Liver (tissue), 9 donors: Measurements from ENCODE around the gene PAQR3. TPM values are rescaled to one million over a fixed set of nuclear protein-coding genes. Genes with fewer than 3 reads are reported as not detected.

ENCODE experiments used
- DNase-seq: peaks from one replicate; pipeline ENCODE4 v3.0.0-alpha.2; 2017; ENCODE audit warnings: low spot score
- H3K27ac ChIP-seq, 2 donors: one replicate each; pipeline ENCODE4 v1.7.0; 2013; ENCODE audit warnings: inconsistent platforms in 2 of 2, low read length in 2 of 2, control low read depth in 1 of 2, low read depth in 1 of 2, mild to moderate bottlenecking in 1 of 2
- H3K27me3 ChIP-seq, 4 donors: one replicate each; pipeline versions ENCODE4 v1.6.1 to v1.7.0; 2013; ENCODE audit warnings: low read length in 3 of 4, inconsistent platforms in 1 of 4, mild to moderate bottlenecking in 1 of 4, moderate library complexity in 1 of 4; ENCODE audit not compliant: control insufficient read depth in 4 of 4, insufficient read depth in 4 of 4
- H3K36me3 ChIP-seq, 4 donors: one replicate each; pipeline versions ENCODE4 v1.6.1 to v1.7.0; 2013; ENCODE audit warnings: low read length in 3 of 4, mild to moderate bottlenecking in 3 of 4, low read depth in 1 of 4, moderate library complexity in 1 of 4; ENCODE audit not compliant: control insufficient read depth in 4 of 4, insufficient read depth in 3 of 4
- H3K4me1 ChIP-seq, 4 donors: one replicate each; pipeline versions ENCODE4 v1.6.1 to v1.7.0; 2013; ENCODE audit warnings: low read length in 3 of 4, mild to moderate bottlenecking in 3 of 4, moderate library complexity in 1 of 4; ENCODE audit not compliant: control insufficient read depth in 4 of 4, insufficient read depth in 4 of 4
- H3K4me3 ChIP-seq, 3 donors: one replicate each; pipeline versions ENCODE4 v1.6.1 to v1.7.0; 2013; ENCODE audit warnings: low read length in 3 of 3, control low read depth in 1 of 3, low read depth in 1 of 3, mild to moderate bottlenecking in 1 of 3
- H3K9ac ChIP-seq, 2 donors: one replicate each; pipeline ENCODE4 v1.7.0; 2013; ENCODE audit warnings: low read length in 2 of 2, mild to moderate bottlenecking in 2 of 2, moderate library complexity in 2 of 2, control low read depth in 1 of 2, low read depth in 1 of 2
- H3K9me3 ChIP-seq, 4 donors: one replicate each; pipeline versions ENCODE4 v1.6.1 to v1.7.0; 2013; ENCODE audit warnings: low read length in 3 of 4; ENCODE audit not compliant: control insufficient read depth in 4 of 4
- ATF3 ChIP-seq: IDR thresholded peaks from 2 replicates; pipeline ENCODE4 v1.6.1; 2016; ENCODE audit warnings: antibody characterized with exemption
- EGR1 ChIP-seq, 2 donors: IDR thresholded peaks; 2 replicates each; pipeline ENCODE4 v1.6.1; 2016 to 2018; ENCODE audit warnings: antibody characterized with exemption in 2 of 2, low read depth in 2 of 2
- FOXA1 ChIP-seq: IDR thresholded peaks from 2 replicates; pipeline ENCODE4 v1.6.1; 2016; ENCODE audit warnings: antibody characterized with exemption
- FOXA2 ChIP-seq: IDR thresholded peaks from 2 replicates; pipeline ENCODE4 v1.6.1; 2016; ENCODE audit warnings: antibody characterized with exemption
- GABPA ChIP-seq, 2 donors: IDR thresholded peaks in 1 of 2; conservative IDR thresholded peaks in 1 of 2; 2 replicates each; pipeline ENCODE4 v1.6.1; 2016; ENCODE audit warnings: antibody characterized with exemption in 2 of 2, mild to moderate bottlenecking in 1 of 2, moderate library complexity in 1 of 2
- HNF4A ChIP-seq, 2 donors: conservative IDR thresholded peaks; 2 replicates each; pipeline ENCODE4 v1.6.1; 2016; ENCODE audit warnings: antibody characterized with exemption in 2 of 2, mild to moderate bottlenecking in 2 of 2
- HNF4G ChIP-seq: IDR thresholded peaks from 2 replicates; pipeline ENCODE4 v1.6.1; 2016; ENCODE audit warnings: antibody characterized with exemption
- JUND ChIP-seq, 2 donors: IDR thresholded peaks; 2 replicates each; pipeline ENCODE4 v1.6.1; 2016; ENCODE audit warnings: antibody characterized with exemption in 2 of 2
- MAX ChIP-seq: IDR thresholded peaks from 2 replicates; pipeline ENCODE4 v1.6.1; 2016; ENCODE audit warnings: antibody characterized with exemption
- NR2F2 ChIP-seq: IDR thresholded peaks from 2 replicates; pipeline ENCODE4 v1.6.1; 2016; ENCODE audit warnings: antibody characterized with exemption
- RAD21 ChIP-seq, 2 donors: IDR thresholded peaks; 2 replicates each; pipeline ENCODE4 v1.6.1; 2016; ENCODE audit warnings: antibody characterized with exemption in 2 of 2, mild to moderate bottlenecking in 2 of 2
- REST ChIP-seq: IDR thresholded peaks from 2 replicates; pipeline ENCODE4 v1.6.1; 2016; ENCODE audit warnings: antibody characterized with exemption, mild to moderate bottlenecking
- RXRA ChIP-seq, 2 donors: IDR thresholded peaks; 2 replicates each; pipeline ENCODE4 v1.6.1; 2017 to 2018; ENCODE audit warnings: antibody characterized with exemption in 2 of 2, mild to moderate bottlenecking in 1 of 2
- SP1 ChIP-seq: IDR thresholded peaks from 2 replicates; pipeline ENCODE4 v1.6.1; 2018; ENCODE audit warnings: antibody characterized with exemption, mild to moderate bottlenecking
- TAF1 ChIP-seq: conservative IDR thresholded peaks from 2 replicates; pipeline ENCODE4 v1.6.1; 2016; ENCODE audit warnings: antibody characterized with exemption, mild to moderate bottlenecking
- YY1 ChIP-seq: IDR thresholded peaks from 2 replicates; pipeline ENCODE4 v1.6.1; 2016; ENCODE audit warnings: antibody characterized with exemption, mild to moderate bottlenecking
- ZBTB33 ChIP-seq: IDR thresholded peaks from 2 replicates; pipeline ENCODE4 v1.6.1; 2016; ENCODE audit warnings: antibody characterized with exemption
- WGBS: extraction: QIAGEN DNeasy Blood & Tissue Kit; methylation state at CpG from one replicate; pipeline ENCODE4 v1.1.7; 2013; 5-methylcytosine and 5-hydroxymethylcytosine counted together
- polyA plus RNA-seq, 2 donors: library from polyadenylated mRNA; stranded (reverse) in 1 of 2; unstranded in 1 of 2; fragments of 200-250 nt in 1 of 2; fragments of >200 nt in 1 of 2; fragmentation: Nextera tagmentation in 1 of 2; extraction: Ambion mirVana in 1 of 2; gene quantifications; one replicate each; pipeline versions ENCODE4 v1.2.1 to v1.2.3, GENCODE V29; 2013 to 2015
- total RNA-seq, 2 donors: library from RNA; depleted of rRNA; stranded (reverse); fragments of >200 nt; gene quantifications; one replicate each; pipeline ENCODE4 v1.2.3, GENCODE V29; 2014
- TF ChIP-seq, protein P1 (sequence below): fragments of 150-350 bp; IDR thresholded peaks from 2 replicates; pipeline ENCODE4 v1.5.1; 2017; ENCODE audit warnings: improper control_type of control experiment, low read depth, low read length; ENCODE audit not compliant: missing input control
- donor health status: healthy.
- donor health status: healthy.
- donor health status: healthy.
- donor health status: healthy.
- donor health status: healthy.

PAQR3 gene
- total and polyA plus RNA-seq, 4 donors, result 2.8 to 8.3 (median 5.6) TPM

DNA sequence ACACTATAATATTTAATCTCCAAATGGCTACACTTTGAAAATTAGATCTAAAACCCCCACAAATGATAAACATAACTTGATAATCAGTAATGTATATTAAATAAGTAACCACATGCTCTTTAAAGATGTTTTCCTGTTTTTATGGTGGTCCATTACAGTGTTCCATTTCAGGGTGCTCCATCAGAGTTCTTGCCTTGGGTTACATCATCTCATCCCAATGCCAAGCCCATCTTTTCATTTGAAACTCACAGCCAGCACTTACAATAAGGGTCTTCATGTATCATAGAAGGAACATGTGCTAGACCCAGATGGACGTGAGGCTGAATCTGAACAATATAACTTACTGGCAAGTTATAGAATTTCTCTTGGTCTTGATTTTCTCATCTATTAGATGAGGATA lies 10.5 kb upstream of the PAQR3 start (continued):
- TF ChIP-seq, protein P1, sequence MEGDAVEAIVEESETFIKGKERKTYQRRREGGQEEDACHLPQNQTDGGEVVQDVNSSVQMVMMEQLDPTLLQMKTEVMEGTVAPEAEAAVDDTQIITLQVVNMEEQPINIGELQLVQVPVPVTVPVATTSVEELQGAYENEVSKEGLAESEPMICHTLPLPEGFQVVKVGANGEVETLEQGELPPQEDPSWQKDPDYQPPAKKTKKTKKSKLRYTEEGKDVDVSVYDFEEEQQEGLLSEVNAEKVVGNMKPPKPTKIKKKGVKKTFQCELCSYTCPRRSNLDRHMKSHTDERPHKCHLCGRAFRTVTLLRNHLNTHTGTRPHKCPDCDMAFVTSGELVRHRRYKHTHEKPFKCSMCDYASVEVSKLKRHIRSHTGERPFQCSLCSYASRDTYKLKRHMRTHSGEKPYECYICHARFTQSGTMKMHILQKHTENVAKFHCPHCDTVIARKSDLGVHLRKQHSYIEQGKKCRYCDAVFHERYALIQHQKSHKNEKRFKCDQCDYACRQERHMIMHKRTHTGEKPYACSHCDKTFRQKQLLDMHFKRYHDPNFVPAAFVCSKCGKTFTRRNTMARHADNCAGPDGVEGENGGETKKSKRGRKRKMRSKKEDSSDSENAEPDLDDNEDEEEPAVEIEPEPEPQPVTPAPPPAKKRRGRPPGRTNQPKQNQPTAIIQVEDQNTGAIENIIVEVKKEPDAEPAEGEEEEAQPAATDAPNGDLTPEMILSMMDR, result no peak
- no peak for TF ChIP-seq FOXA2
- TF ChIP-seq ATF3, result no peak
- no peak for TF ChIP-seq ZBTB33
- no peak for TF ChIP-seq HNF4G
- TF ChIP-seq HNF4A (conservative IDR thresholded peaks at IDR 0.05), result no peak
- TF ChIP-seq GABPA (IDR thresholded peaks at IDR 0.05 in 1 of 2, conservative IDR thresholded peaks at IDR 0.05 in 1 of 2), result no peak
- no peak for TF ChIP-seq TAF1
- TF ChIP-seq RAD21 (IDR thresholded peaks at IDR 0.05), result no peak
- no peak for TF ChIP-seq EGR1 (IDR thresholded peaks at IDR 0.05; ENCODE audit: low read depth in 2 of 2)

- Histone ChIP-seq H3K36me3 (no peaks in the 10 kb centered on the region), H3K27me3 (peaks cover 0 to 4% (median 0%) of the 10 kb centered on the region in 4 donors)
- TF ChIP-seq RAD21 (IDR thresholded peaks at IDR 0.05) (no peak), TAF1 (no peak), FOXA2 (no peak), NR2F2 (no peak), ZBTB33 (no peak), EGR1 (IDR thresholded peaks at IDR 0.05; ENCODE audit: low read depth in 2 of 2) (no peak), SP1 (no peak), JUND (IDR thresholded peaks at IDR 0.05) (no peak), MAX (no peak), YY1 (no peak), REST (no peak), GABPA (IDR thresholded peaks at IDR 0.05 in 1 of 2, conservative IDR thresholded peaks at IDR 0.05 in 1 of 2) (no peak), RXRA (IDR thresholded peaks at IDR 0.05) (no peak), FOXA1 (no peak), HNF4G (no peak), HNF4A (conservative IDR thresholded peaks at IDR 0.05) (no peak)
Measured at GRCh38 chr4:78945651-78946179, 6.5 kb upstream of the PAQR3 start.

More at GRCh38 chr4:78945651-78946179, 6.5 kb upstream of the PAQR3 start:
- H3K27ac ChIP-seq, result no peak overlapping the region
- H3K9me3 ChIP-seq, result peaks cover 0 to 2% (median 0%) of the 10 kb centered on the region in 4 donors
- H3K4me1 ChIP-seq, result no peaks in the 10 kb centered on the region
- no peak overlapping the region for H3K9ac ChIP-seq
- no peak for DNase-seq
- no peak overlapping the region for H3K4me3 ChIP-seq
- WGBS, result 86% methylated on average over 3 of the region's 3 CpGs
